ENCODE measurements around the gene SLC6A12.

- TF ChIP-seq, protein P1, sequence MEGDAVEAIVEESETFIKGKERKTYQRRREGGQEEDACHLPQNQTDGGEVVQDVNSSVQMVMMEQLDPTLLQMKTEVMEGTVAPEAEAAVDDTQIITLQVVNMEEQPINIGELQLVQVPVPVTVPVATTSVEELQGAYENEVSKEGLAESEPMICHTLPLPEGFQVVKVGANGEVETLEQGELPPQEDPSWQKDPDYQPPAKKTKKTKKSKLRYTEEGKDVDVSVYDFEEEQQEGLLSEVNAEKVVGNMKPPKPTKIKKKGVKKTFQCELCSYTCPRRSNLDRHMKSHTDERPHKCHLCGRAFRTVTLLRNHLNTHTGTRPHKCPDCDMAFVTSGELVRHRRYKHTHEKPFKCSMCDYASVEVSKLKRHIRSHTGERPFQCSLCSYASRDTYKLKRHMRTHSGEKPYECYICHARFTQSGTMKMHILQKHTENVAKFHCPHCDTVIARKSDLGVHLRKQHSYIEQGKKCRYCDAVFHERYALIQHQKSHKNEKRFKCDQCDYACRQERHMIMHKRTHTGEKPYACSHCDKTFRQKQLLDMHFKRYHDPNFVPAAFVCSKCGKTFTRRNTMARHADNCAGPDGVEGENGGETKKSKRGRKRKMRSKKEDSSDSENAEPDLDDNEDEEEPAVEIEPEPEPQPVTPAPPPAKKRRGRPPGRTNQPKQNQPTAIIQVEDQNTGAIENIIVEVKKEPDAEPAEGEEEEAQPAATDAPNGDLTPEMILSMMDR (IDR thresholded peaks at IDR 0.05; ENCODE audit: extremely low read depth in 1 of 2, insufficient read depth in 1 of 2, low read depth in 1 of 2, low read length in 2 of 2) = no peak
- TF ChIP-seq EZH2 (IDR thresholded peaks at IDR 0.05; ENCODE audit: borderline replicate concordance, low read depth, low read length, severe bottlenecking) = no peak
These were observed 47.4 kb downstream of the SLC6A12 start for GRCh38 chr12:166425-167075.

Measured in endothelial cell of umbilical vein (primary cell).